HCT116 (cell line): ENCODE data around the gene HEMK1. TPM values are rescaled to one million over a fixed set of nuclear protein-coding genes. Genes with fewer than 3 reads are reported as not detected.

Experiments
- ATAC-seq: fragments of 200-7000 bp; cut with Tn5 transposase; 2 replicates; pipeline ENCODE4 v1.9.1; 2020; ENCODE audit warnings: mild to moderate bottlenecking, moderate library complexity
- BruUV-seq: library from RNA; stranded (reverse); fragments of 400-500 nt; replicated peaks from 2 replicates; lab custom pipeline; 2021; lab: Mats Ljungman, UMichigan
- CTCF ChIA-PET: fragments of 300-600 bp; sonication (Branson Sonifier 250); formaldehyde crosslinking; loops from one replicate; lab custom pipeline; 2021; ENCODE audit warnings: antibody characterized with exemption; lab: Charles Lee
- POLR2A ChIA-PET: fragments of 300-600, 350-600 bp; sonication (Branson Sonifier 250); formaldehyde crosslinking; loops from one replicate; lab custom pipeline; 2021; ENCODE audit warnings: antibody characterized with exemption; lab: Charles Lee
- RAD21 ChIA-PET, 2 experiments: fragments of 300-600 bp; sonication (Branson Sonifier 250); formaldehyde crosslinking; loops; one replicate each; lab custom pipeline; 2023; ENCODE audit warnings: low total read pairs in 2 of 2; ENCODE audit not compliant: uncharacterized antibody in 2 of 2, unreplicated experiment in 2 of 2, low non-redundant PET in 1 of 2; lab: Charles Lee
- DNase-seq: peaks from one replicate; pipeline ENCODE4 v3.0.0-alpha.2; 2010; ENCODE audit warnings: low read depth, low spot score
- H2AFZ ChIP-seq: fragments of 200-600 bp; shearing (Covaris generic), sonication (generic); 2 replicates; pipeline ENCODE4 v1.6.1; 2017; ENCODE audit warnings: low read depth, mixed run types, mixed read lengths, antibody characterized with exemption, low read length; ENCODE audit not compliant: poor library complexity, severe bottlenecking
- H3K27ac ChIP-seq: 2 replicates; pipeline ENCODE4 v1.5.1; 2012; ENCODE audit warnings: low read depth, low read length
- H3K27me3 ChIP-seq: fragments of 200-600 bp; sonication (generic); 2 replicates; pipeline ENCODE4 v1.6.1; 2016; ENCODE audit warnings: mixed run types, low read length, mixed read lengths; ENCODE audit not compliant: insufficient read depth
- H3K36me3 ChIP-seq, 2 experiments: fragments of 200-500 bp in 1 of 2; fragments of 200-600 bp in 1 of 2; sonication (Bioruptor generic) in 1 of 2; sonication (generic) in 1 of 2; 2 replicates each; pipeline versions ENCODE4 v1.5.1 to v1.6.1; 2014 to 2016; ENCODE audit warnings: low read length in 2 of 2, inconsistent platforms in 1 of 2, mixed read lengths in 1 of 2, mixed run types in 1 of 2; ENCODE audit not compliant: insufficient read depth in 2 of 2, control insufficient read depth in 1 of 2
- H3K4me1 ChIP-seq, 2 experiments: fragments of 200-600 bp in 1 of 2; sonication (generic) in 1 of 2; 2 replicates each; pipeline versions ENCODE4 v1.5.1 to v1.6.1; 2012 to 2017; ENCODE audit warnings: low read length in 2 of 2, inconsistent platforms in 1 of 2, mild to moderate bottlenecking in 1 of 2, mixed read lengths in 1 of 2, mixed run types in 1 of 2, moderate library complexity in 1 of 2; ENCODE audit not compliant: insufficient read depth in 2 of 2, control insufficient read depth in 1 of 2
- H3K4me2 ChIP-seq: fragments of 200-600 bp; sonication (generic); 2 replicates; pipeline ENCODE4 v1.6.1; 2017; ENCODE audit warnings: mixed run types, low read length, mixed read lengths
- H3K4me3 ChIP-seq, 2 experiments: fragments of 200-600 bp in 1 of 2; sonication (generic) in 1 of 2; replicated peaks in 1 of 2; 2 replicates each; pipeline ENCODE4 v1.5.1; 2011 to 2016; ENCODE audit warnings: low read length in 2 of 2, control low read depth in 1 of 2, low read depth in 1 of 2, mild to moderate bottlenecking in 1 of 2, mixed read lengths in 1 of 2, mixed run types in 1 of 2
- H3K79me2 ChIP-seq: fragments of 200-600 bp; sonication (generic); 2 replicates; pipeline ENCODE4 v1.6.1; 2017; ENCODE audit warnings: mild to moderate bottlenecking, mixed run types, low read length, moderate library complexity, mixed read lengths; ENCODE audit not compliant: insufficient read depth
- H3K9ac ChIP-seq: fragments of 200-600 bp; sonication (generic); 2 replicates; pipeline ENCODE4 v1.6.1; 2016; ENCODE audit warnings: low read length, mixed read lengths
- H3K9me2 ChIP-seq: fragments of 200-600 bp; sonication (generic), shearing (Covaris generic); 2 replicates; pipeline ENCODE4 v1.6.1; 2017; ENCODE audit warnings: mixed run types, mild to moderate bottlenecking, moderate library complexity; ENCODE audit not compliant: insufficient read depth
- H3K9me3 ChIP-seq, 2 experiments: fragments of 200-500 bp in 1 of 2; fragments of 200-600 bp in 1 of 2; sonication (Bioruptor generic) in 1 of 2; sonication (generic) in 1 of 2; 2 replicates each; pipeline ENCODE4 v1.6.1; 2014 to 2017; ENCODE audit warnings: low read length in 2 of 2, mixed read lengths in 2 of 2, inconsistent platforms in 1 of 2, low read depth in 1 of 2, mild to moderate bottlenecking in 1 of 2, mixed run types in 1 of 2, moderate library complexity in 1 of 2; ENCODE audit not compliant: control insufficient read depth in 1 of 2, insufficient read depth in 1 of 2
- H4K20me1 ChIP-seq: fragments of 200-600 bp; sonication (generic), shearing (Covaris generic); 2 replicates; pipeline ENCODE4 v1.6.1; 2017; ENCODE audit warnings: mixed run types, mild to moderate bottlenecking, moderate library complexity; ENCODE audit not compliant: insufficient read depth
- CBX3 ChIP-seq: IDR thresholded peaks from 2 replicates; pipeline ENCODE4 v1.6.1; 2012; ENCODE audit warnings: low read depth
- CEBPB ChIP-seq: IDR thresholded peaks from 2 replicates; pipeline ENCODE4 v1.6.1; 2012; ENCODE audit warnings: low read depth
- ELF1 ChIP-seq: IDR thresholded peaks from 2 replicates; pipeline ENCODE4 v1.6.1; 2012; ENCODE audit warnings: low read depth, borderline replicate concordance
- EZH2 ChIP-seq: fragments of 200-600 bp; sonication (generic); IDR thresholded peaks from 2 replicates; pipeline ENCODE4 v1.6.1; 2017; ENCODE audit warnings: antibody characterized with exemption, mixed run types
- JUND ChIP-seq: IDR thresholded peaks from 2 replicates; pipeline ENCODE4 v1.6.1; 2012
- POLR2AphosphoS5 ChIP-seq: IDR thresholded peaks from 2 replicates; pipeline ENCODE4 v1.6.1; 2011; ENCODE audit warnings: mild to moderate bottlenecking, low read depth, low read length, moderate library complexity
- RAD21 ChIP-seq: IDR thresholded peaks from 2 replicates; pipeline ENCODE4 v1.6.1; 2012; ENCODE audit warnings: low read depth, mild to moderate bottlenecking
- SIN3A ChIP-seq: IDR thresholded peaks from 2 replicates; pipeline ENCODE4 v1.6.1; 2012; ENCODE audit warnings: low read depth
- SP1 ChIP-seq: IDR thresholded peaks from 2 replicates; pipeline ENCODE4 v1.6.1; 2012; ENCODE audit warnings: low read depth
- YY1 ChIP-seq: IDR thresholded peaks from 2 replicates; pipeline ENCODE4 v1.6.1; 2011; ENCODE audit warnings: low read length, low read depth, moderate library complexity, mild to moderate bottlenecking; ENCODE audit not compliant: insufficient replicate concordance; ENCODE audit errors: extremely low read depth
- ZBTB33 ChIP-seq: IDR thresholded peaks from 2 replicates; pipeline ENCODE4 v1.6.1; 2011; ENCODE audit warnings: mild to moderate bottlenecking, low read length, moderate library complexity; ENCODE audit not compliant: insufficient replicate concordance; ENCODE audit errors: extremely low read depth
- ZFX ChIP-seq: fragments of 450-650 bp; IDR thresholded peaks from 2 replicates; pipeline ENCODE4 v1.6.1; 2017
- intact Hi-C: fragments of 100-400 bp; cut with micrococcal nuclease; formaldehyde crosslinking; loops from 2 replicates; pipeline ENCODE4 v1.10.0; 2022
- total RNA-seq: library from RNA; stranded (reverse); gene quantifications from one replicate; pipeline ENCODE4 v1.2.1, GENCODE V29; 2021; ENCODE audit not compliant: unreplicated experiment
- TF ChIP-seq, protein P1 (sequence below): IDR thresholded peaks from 2 replicates; pipeline ENCODE4 v1.6.1; 2012

Gene HEMK1
- total RNA-seq, 1 experiment from 2014 or later, result 20.5 TPM

DNA sequence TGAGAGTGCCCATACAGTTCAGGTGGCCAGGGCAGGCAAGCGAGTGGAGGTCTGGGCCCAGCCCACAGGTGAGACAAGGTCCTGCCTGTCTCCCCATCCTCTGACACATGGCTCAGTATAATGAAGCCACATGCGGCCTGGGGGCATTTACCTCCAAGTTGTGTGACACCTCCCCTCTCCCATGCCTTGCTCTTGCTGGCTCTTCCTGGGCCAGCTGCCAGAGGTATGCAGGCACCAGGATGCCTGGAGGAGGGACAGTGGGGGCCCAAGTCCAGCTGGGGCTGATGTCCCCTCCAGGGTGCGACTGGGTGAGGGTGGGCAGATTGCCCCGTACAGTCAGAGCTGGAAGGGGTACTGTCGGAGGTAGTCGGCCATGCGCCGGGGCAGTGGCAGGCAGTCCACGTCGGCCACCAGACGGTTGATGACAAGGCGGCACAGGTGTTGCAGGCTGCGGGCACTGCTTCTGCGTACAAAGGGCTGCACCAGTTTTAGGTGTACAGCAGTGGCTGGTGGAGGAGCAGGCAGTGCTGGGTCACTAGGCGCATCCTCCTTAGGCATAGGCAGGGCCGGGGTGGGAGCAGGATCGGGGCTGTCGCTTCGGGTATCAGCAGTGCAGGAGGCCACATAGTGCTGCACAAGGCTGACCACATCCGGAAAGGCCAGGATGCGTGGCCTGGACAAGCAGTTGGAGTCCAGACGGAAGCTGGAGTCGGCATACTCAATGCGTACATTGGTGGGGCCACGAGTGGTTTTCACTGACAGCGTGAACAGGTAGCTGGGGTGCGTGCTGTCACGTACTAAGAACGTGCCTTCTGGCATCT lies 38.2 kb downstream of the HEMK1 start:
- Histone ChIP-seq H3K9me2 (no peaks in the 10 kb centered on the region), H2AFZ (no peak overlapping the region), H3K27me3 (no peaks in the 10 kb centered on the region), H3K9me3 (no peaks in the 10 kb centered on the region), H3K4me3 (no peak overlapping the region), H3K27ac (no peak overlapping the region), H3K4me2 (no peak overlapping the region), H4K20me1 (no peaks in the 10 kb centered on the region), H3K9ac (no peak overlapping the region), H3K36me3 (0 out of 4 replicates have a peak, but pooled peaks cover 0 to 5% of the 10 kb centered on the region in 2 experiments), H3K4me1 (peaks cover 18 to 34% of the 10 kb centered on the region in 2 experiments), H3K79me2 (no peaks in the 10 kb centered on the region; the same call in 1 of the 2 replicates)
- ATAC-seq, result no peak
- ChIA-PET RAD21 (no interaction called here), POLR2A (no interaction called here), CTCF (no interaction called here)
- intact Hi-C loops, result no loop called here
- BruUV-seq, result no TSS peak
- DNase-seq, result no peak
- no peak for TF ChIP-seq POLR2AphosphoS5
- TF ChIP-seq ZBTB33, result no peak
- TF ChIP-seq, protein P1, sequence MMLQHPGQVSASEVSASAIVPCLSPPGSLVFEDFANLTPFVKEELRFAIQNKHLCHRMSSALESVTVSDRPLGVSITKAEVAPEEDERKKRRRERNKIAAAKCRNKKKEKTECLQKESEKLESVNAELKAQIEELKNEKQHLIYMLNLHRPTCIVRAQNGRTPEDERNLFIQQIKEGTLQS, result no peak
- TF ChIP-seq EZH2, result no peak
- no peak for TF ChIP-seq RAD21
- no peak for TF ChIP-seq ELF1
- no peak for TF ChIP-seq CEBPB
- no peak for TF ChIP-seq SIN3A
- TF ChIP-seq SP1, result no peak
- no peak for TF ChIP-seq JUND
- TF ChIP-seq YY1, result no peak
- TF ChIP-seq CBX3, result no peak
- no peak for TF ChIP-seq ZFX
